Calu3 (cell line): Measurements from ENCODE around the gene SETBP1. TPM values are rescaled to one million over a fixed set of nuclear protein-coding genes. Genes with fewer than 3 reads are reported as not detected.

Experiments used
- BruUV-seq: library from RNA; stranded (reverse); fragments of 400-500 nt; replicated peaks from 2 replicates; lab custom pipeline; 2021; lab: Mats Ljungman, UMichigan
- CTCF ChIA-PET: fragments of 300-600 bp; sonication (Branson Sonifier 250); formaldehyde crosslinking; loops from one replicate; lab custom pipeline; 2022; ENCODE audit warnings: antibody characterized with exemption; lab: Charles Lee
- DNase-seq: peaks from one replicate; pipeline ENCODE4 v3.0.0; 2022
- H3K27ac Mint-ChIP-seq: one replicate; pipeline ENCODE4 v1.8.0; 2022; ENCODE audit warnings: mixed read lengths; ENCODE audit not compliant: unreplicated experiment
- H3K27me3 Mint-ChIP-seq: one replicate; pipeline ENCODE4 v1.8.0; 2022; ENCODE audit warnings: mixed read lengths; ENCODE audit not compliant: unreplicated experiment
- H3K36me3 Mint-ChIP-seq: one replicate; pipeline ENCODE4 v1.8.0; 2022; ENCODE audit warnings: mild to moderate bottlenecking, moderate library complexity, mixed read lengths; ENCODE audit not compliant: insufficient read depth, unreplicated experiment
- H3K4me1 Mint-ChIP-seq: one replicate; pipeline ENCODE4 v1.8.0; 2022; ENCODE audit warnings: mild to moderate bottlenecking, low read depth, mixed read lengths; ENCODE audit not compliant: unreplicated experiment
- H3K4me3 Mint-ChIP-seq: one replicate; pipeline ENCODE4 v1.8.0; 2022; ENCODE audit warnings: mild to moderate bottlenecking, low read depth, moderate library complexity, mixed read lengths; ENCODE audit not compliant: unreplicated experiment
- H3K9me3 Mint-ChIP-seq: one replicate; pipeline ENCODE4 v1.8.0; 2022; ENCODE audit warnings: low read depth, mixed read lengths; ENCODE audit not compliant: unreplicated experiment
- intact Hi-C: fragments of 100-400 bp; cut with micrococcal nuclease; formaldehyde crosslinking; loops from one replicate; pipeline ENCODE4 v1.10.0; 2022; ENCODE audit not compliant: unreplicated experiment
- total RNA-seq: library from RNA; stranded (reverse); gene quantifications from 2 replicates; pipeline ENCODE4 v1.2.3, GENCODE V29; 2022
- TF ChIP-seq, protein P1 (sequence below): fragments of 200-600 bp; IDR thresholded peaks from one replicate; pipeline ENCODE4 v1.8.0; 2022; ENCODE audit warnings: antibody characterized with exemption; ENCODE audit not compliant: unreplicated experiment

Gene SETBP1
- total RNA-seq, 1 experiment from 2014 or later = 6.0 TPM

DNA sequence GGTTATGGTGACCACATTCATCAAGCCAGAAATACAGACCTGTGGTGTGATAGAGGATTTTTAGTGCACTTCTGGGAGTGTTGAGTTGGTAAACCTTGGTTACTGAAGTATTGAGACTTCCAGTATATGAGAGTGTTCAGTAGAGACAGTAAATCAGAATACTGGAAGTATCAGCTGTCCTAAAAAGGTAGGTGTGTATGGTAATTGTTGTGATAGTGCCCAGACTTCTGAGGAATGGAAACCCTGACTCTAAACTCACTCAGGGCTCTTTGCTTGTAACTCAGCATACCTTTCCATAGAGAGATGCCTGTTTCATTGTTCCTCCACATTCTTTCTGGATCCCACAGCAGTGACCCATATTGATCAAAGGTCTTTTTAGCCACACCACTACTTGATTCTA, 217.1 kb downstream of the SETBP1 start:
- H3K36me3 Mint-ChIP-seq = no peaks in the 10 kb centered on the region
- H3K4me1 Mint-ChIP-seq = peaks cover 9% of the 10 kb centered on the region
- TF ChIP-seq, protein P1, sequence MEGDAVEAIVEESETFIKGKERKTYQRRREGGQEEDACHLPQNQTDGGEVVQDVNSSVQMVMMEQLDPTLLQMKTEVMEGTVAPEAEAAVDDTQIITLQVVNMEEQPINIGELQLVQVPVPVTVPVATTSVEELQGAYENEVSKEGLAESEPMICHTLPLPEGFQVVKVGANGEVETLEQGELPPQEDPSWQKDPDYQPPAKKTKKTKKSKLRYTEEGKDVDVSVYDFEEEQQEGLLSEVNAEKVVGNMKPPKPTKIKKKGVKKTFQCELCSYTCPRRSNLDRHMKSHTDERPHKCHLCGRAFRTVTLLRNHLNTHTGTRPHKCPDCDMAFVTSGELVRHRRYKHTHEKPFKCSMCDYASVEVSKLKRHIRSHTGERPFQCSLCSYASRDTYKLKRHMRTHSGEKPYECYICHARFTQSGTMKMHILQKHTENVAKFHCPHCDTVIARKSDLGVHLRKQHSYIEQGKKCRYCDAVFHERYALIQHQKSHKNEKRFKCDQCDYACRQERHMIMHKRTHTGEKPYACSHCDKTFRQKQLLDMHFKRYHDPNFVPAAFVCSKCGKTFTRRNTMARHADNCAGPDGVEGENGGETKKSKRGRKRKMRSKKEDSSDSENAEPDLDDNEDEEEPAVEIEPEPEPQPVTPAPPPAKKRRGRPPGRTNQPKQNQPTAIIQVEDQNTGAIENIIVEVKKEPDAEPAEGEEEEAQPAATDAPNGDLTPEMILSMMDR = no peak
- intact Hi-C loops = loop anchor here (5.0 to 10.0 kb wide), 3 partner anchors 313 to 1276 kb away; no protein-coding TSS in a partner anchor
- no peaks in the 10 kb centered on the region for H3K27me3 Mint-ChIP-seq
- no peak for DNase-seq
- no peaks in the 10 kb centered on the region for H3K9me3 Mint-ChIP-seq
- no peak overlapping the region for H3K27ac Mint-ChIP-seq
- BruUV-seq = no TSS peak
- CTCF ChIA-PET = no interaction called here
- H3K4me3 Mint-ChIP-seq = no peak overlapping the region

DNA sequence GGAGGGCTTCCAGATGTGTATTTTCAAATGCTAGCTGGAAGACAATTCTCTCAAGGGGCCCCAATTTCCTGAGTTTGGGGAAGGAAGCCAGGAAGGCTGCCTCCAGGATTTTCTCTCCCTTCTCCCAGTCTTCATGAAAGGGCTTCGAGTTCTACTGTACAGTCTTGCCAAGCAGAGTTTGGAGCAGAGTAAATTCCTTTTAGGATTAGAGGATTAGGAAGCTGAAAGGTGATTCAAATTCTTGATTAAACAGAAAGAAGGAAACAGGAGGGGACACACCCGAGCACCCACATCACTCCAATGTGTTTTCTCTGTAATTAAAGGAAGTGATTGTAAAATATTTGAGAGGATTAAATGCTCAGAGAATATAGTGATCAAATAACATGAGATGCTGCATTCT, 217.8 kb downstream of the SETBP1 start:
- peaks cover 9% of the 10 kb centered on the region for H3K4me1 Mint-ChIP-seq
- CTCF ChIA-PET = interaction anchor here (0.6 kb wide), 1 partner anchor 309 kb away, joined by 4 read pairs; no protein-coding TSS in a partner anchor
- no peak overlapping the region for H3K4me3 Mint-ChIP-seq
- H3K9me3 Mint-ChIP-seq = no peaks in the 10 kb centered on the region
- no peak overlapping the region for H3K27ac Mint-ChIP-seq
- TF ChIP-seq, protein P1 = no peak
- no TSS peak for BruUV-seq
- no peaks in the 10 kb centered on the region for H3K27me3 Mint-ChIP-seq
- no peak for DNase-seq
- intact Hi-C loops = loop anchor here (5.0 to 10.0 kb wide), 3 partner anchors 314 to 1276 kb away; no protein-coding TSS in a partner anchor
- no peaks in the 10 kb centered on the region for H3K36me3 Mint-ChIP-seq

DNA sequence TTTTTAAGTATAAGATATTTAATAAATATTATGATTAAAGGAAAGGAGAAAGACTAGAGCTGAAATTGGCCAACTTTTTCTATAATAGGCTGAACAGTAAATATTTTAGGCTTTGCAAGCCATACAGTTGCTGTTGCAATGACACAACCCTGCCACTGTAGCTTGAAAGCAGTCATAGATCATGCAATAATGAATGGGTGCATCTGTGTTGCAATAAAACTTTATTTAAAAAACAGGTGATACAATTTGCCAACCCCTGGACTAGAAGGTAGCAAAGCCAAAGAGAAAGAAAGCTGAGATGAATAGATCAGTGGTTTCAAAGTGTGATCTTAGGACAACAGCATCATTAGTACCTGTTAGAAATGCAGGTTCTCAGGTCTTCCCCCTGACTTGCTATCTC, 219.1 kb downstream of the SETBP1 start:
- peaks cover 9% of the 10 kb centered on the region for H3K4me1 Mint-ChIP-seq
- no peaks in the 10 kb centered on the region for H3K27me3 Mint-ChIP-seq
- no peak overlapping the region for H3K4me3 Mint-ChIP-seq
- no peak for DNase-seq
- TF ChIP-seq, protein P1 = no peak
- intact Hi-C loops = loop anchor here (5.0 to 10.0 kb wide), 6 partner anchors 115 to 1278 kb away; no protein-coding TSS in a partner anchor
- H3K9me3 Mint-ChIP-seq = no peaks in the 10 kb centered on the region
- no TSS peak for BruUV-seq
- no peak overlapping the region for H3K27ac Mint-ChIP-seq
- CTCF ChIA-PET = interaction anchor here (0.7 kb wide), 1 partner anchor 313 kb away, joined by 3 read pairs; no protein-coding TSS in a partner anchor
- no peaks in the 10 kb centered on the region for H3K36me3 Mint-ChIP-seq

DNA sequence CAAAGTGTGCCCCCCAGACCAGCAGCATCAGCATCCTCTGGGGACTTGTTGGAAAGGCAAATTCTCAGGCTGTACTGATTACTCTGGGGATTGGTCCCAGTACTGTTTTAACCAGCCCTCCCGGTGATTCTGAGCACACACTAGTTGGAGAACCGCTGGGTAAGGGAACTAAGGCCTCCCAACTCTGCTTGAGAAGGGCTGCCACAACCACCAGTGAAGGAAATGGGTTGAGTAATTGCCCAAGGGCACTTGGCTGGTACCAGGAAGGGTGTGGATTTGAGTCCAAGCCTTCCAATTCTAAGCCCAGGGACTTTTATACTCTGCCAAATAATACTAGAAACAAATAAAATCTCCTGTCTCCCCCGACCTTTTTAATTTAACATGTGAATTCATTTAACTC, 219.9 kb downstream of the SETBP1 start:
- Mint-ChIP-seq H3K36me3 (no peaks in the 10 kb centered on the region), H3K4me1 (peaks cover 9% of the 10 kb centered on the region), H3K27me3 (no peaks in the 10 kb centered on the region), H3K9me3 (no peaks in the 10 kb centered on the region), H3K4me3 (no peak overlapping the region), H3K27ac (no peak overlapping the region)
- TF ChIP-seq, protein P1 = no peak
- BruUV-seq = no TSS peak
- intact Hi-C loops = loop anchor here (1.0 to 10.0 kb wide), 4 partner anchors 114 to 487 kb away; no protein-coding TSS in a partner anchor
- CTCF ChIA-PET = interaction anchor here (0.7 kb wide), 1 partner anchor 312 kb away, joined by 3 read pairs; no protein-coding TSS in a partner anchor
- DNase-seq = no peak
